ENCODE measurements around the gene GALNT1. TPM values are rescaled to one million over a fixed set of nuclear protein-coding genes. Genes with fewer than 3 reads are reported as not detected.
A peak's percentile ranks its signal among the peaks of the same experiment; 100 is the strongest.

The GALNT1 gene
- total RNA-seq, 1 experiment from 2014 or later = 54.7 TPM

DNA sequence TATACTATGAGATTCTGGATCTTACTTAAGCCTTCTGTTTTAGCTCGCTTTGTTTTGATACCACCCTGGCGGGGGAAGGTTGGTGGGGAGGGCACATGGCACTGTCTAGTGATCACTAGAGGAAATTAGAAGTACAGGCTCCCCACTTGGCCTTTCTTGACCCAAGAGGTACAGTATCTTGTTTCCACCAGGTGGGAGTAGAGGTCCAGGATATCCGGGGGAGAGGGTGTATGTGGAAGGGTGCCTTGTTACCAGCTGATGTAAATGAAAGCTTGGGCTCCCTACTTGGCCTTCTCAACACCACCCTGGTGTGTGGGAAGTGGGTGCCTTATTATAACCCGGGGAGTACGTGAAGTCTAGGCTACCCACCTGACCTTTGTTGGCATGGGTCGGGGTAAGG is 7.5 kb downstream of the GALNT1 start:
- no peak for ATAC-seq
- no peaks in the 10 kb centered on the region for H3K9me2 ChIP-seq (ENCODE audit: insufficient read depth)
- ChIA-PET RAD21 (ENCODE audit: low non-redundant PET in 1 of 2, low total read pairs in 2 of 2, uncharacterized antibody in 2 of 2, unreplicated experiment in 2 of 2) (no interaction called here), CTCF (no interaction called here), POLR2A (no interaction called here)
- no peak overlapping the region for H3K4me3 ChIP-seq (replicated peaks in 1 of 2; ENCODE audit: low read depth in 1 of 2, low read length in 2 of 2)
- H3K9ac ChIP-seq (ENCODE audit: low read length) = no peak overlapping the region
- H4K20me1 ChIP-seq (ENCODE audit: insufficient read depth) = no peaks in the 10 kb centered on the region
- no peaks in the 10 kb centered on the region for H3K36me3 ChIP-seq (ENCODE audit: control insufficient read depth in 1 of 2, insufficient read depth in 2 of 2, low read length in 2 of 2)
- H3K4me1 ChIP-seq (ENCODE audit: control insufficient read depth in 1 of 2, insufficient read depth in 2 of 2, low read length in 2 of 2) = no peaks in the 10 kb centered on the region
- H3K27me3 ChIP-seq (ENCODE audit: insufficient read depth, low read length) = no peaks in the 10 kb centered on the region
- peaks cover 79% of the 10 kb centered on the region for H3K79me2 ChIP-seq (ENCODE audit: insufficient read depth, low read length)
- TF ChIP-seq, protein P1, sequence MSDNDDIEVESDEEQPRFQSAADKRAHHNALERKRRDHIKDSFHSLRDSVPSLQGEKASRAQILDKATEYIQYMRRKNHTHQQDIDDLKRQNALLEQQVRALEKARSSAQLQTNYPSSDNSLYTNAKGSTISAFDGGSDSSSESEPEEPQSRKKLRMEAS (IDR thresholded peaks at IDR 0.05) = no peak
- TF ChIP-seq POLR2A (IDR thresholded peaks at IDR 0.05; ENCODE audit: borderline replicate concordance, extremely low read depth, insufficient read depth, insufficient read length) = no peak
- TF ChIP-seq RAD21 (IDR thresholded peaks at IDR 0.05; ENCODE audit: low read depth) = 0 out of 2 replicates have a peak, but pooled peaks have one; percentile 7
- TF ChIP-seq EZH2 (IDR thresholded peaks at IDR 0.05) = no peak
- no peak for TF ChIP-seq FOSL1 (IDR thresholded peaks at IDR 0.05; ENCODE audit: low read depth)
- no peak for TF ChIP-seq EGR1 (IDR thresholded peaks at IDR 0.05; ENCODE audit: low read depth)
- no peak overlapping the region for H3K27ac ChIP-seq (ENCODE audit: low read depth, low read length)
- H2AFZ ChIP-seq (ENCODE audit: low read depth, low read length, poor library complexity, severe bottlenecking) = no peak overlapping the region
- H3K4me2 ChIP-seq (ENCODE audit: low read length) = no peak overlapping the region
- no TSS peak for BruUV-seq (replicated peaks)
- DNase-seq (ENCODE audit: low read depth, low spot score) = no peak
- intact Hi-C loops (cut with micrococcal nuclease) = no loop called here
- peaks cover 5 to 15% of the 10 kb centered on the region in 2 experiments; a peak in 2 of 4 replicates for H3K9me3 ChIP-seq (ENCODE audit: control insufficient read depth in 1 of 2, insufficient read depth in 1 of 2, low read depth in 1 of 2, low read length in 2 of 2)

DNA sequence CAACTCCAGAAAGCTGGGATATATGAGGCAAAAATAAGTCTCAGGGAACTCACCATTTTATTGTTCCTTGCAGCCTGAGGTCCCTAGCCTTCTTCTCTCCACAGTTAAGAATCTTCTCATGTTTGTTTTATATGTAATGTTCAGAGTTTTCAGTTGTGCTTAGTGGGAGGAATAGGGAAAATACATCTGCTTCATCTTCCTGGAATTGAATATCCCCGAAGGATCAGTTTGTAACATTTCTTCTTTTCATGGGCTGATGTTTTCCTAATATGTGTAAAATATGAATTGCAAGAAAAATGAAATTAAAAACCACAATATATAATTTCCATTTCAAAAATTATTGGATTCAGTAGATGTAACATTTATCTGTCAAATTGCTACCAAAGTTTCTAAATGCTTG is 8.0 kb downstream of the GALNT1 start:
- H2AFZ ChIP-seq (ENCODE audit: low read depth, low read length, poor library complexity, severe bottlenecking) = no peak overlapping the region
- no peak for ATAC-seq
- H3K36me3 ChIP-seq (ENCODE audit: control insufficient read depth in 1 of 2, insufficient read depth in 2 of 2, low read length in 2 of 2) = no peaks in the 10 kb centered on the region
- no peaks in the 10 kb centered on the region for H3K9me2 ChIP-seq (ENCODE audit: insufficient read depth)
- intact Hi-C loops (cut with micrococcal nuclease) = no loop called here
- no peaks in the 10 kb centered on the region for H4K20me1 ChIP-seq (ENCODE audit: insufficient read depth)
- no peak overlapping the region for H3K4me3 ChIP-seq (replicated peaks in 1 of 2; ENCODE audit: low read depth in 1 of 2, low read length in 2 of 2)
- TF ChIP-seq EZH2 (IDR thresholded peaks at IDR 0.05) (no peak), RAD21 (IDR thresholded peaks at IDR 0.05; ENCODE audit: low read depth) (no peak)
- no peaks in the 10 kb centered on the region for H3K4me1 ChIP-seq (ENCODE audit: control insufficient read depth in 1 of 2, insufficient read depth in 2 of 2, low read length in 2 of 2)
- peaks cover 5 to 15% of the 10 kb centered on the region in 2 experiments; a peak in 2 of 4 replicates for H3K9me3 ChIP-seq (ENCODE audit: control insufficient read depth in 1 of 2, insufficient read depth in 1 of 2, low read depth in 1 of 2, low read length in 2 of 2)
- ChIA-PET POLR2A (no interaction called here), CTCF (no interaction called here), RAD21 (ENCODE audit: low non-redundant PET in 1 of 2, low total read pairs in 2 of 2, uncharacterized antibody in 2 of 2, unreplicated experiment in 2 of 2) (no interaction called here)
- H3K4me2 ChIP-seq (ENCODE audit: low read length) = no peak overlapping the region
- H3K9ac ChIP-seq (ENCODE audit: low read length) = no peak overlapping the region
- H3K79me2 ChIP-seq (ENCODE audit: insufficient read depth, low read length) = peaks cover 73% of the 10 kb centered on the region
- no peak for DNase-seq (ENCODE audit: low read depth, low spot score)
- BruUV-seq (replicated peaks) = no TSS peak
- H3K27me3 ChIP-seq (ENCODE audit: insufficient read depth, low read length) = no peaks in the 10 kb centered on the region
- no peak overlapping the region for H3K27ac ChIP-seq (ENCODE audit: low read depth, low read length)
